MM.1S (cell line): ENCODE results near the gene PRKAR2B.

ENCODE experiments used
- EZH2 ChIP-seq: fragments of 300-600 bp; sonication (generic); optimal IDR thresholded peaks from 2 replicates; pipeline ENCODE3; 2017; ENCODE audit warnings: low read depth, mild to moderate bottlenecking, antibody characterized with exemption, low read length, mixed read lengths
- EZH2phosphoT487 ChIP-seq: fragments of 300-600 bp; sonication (generic); IDR thresholded peaks from 2 replicates; pipeline ENCODE4 v1.6.1; 2018; ENCODE audit warnings: antibody characterized with exemption, low read length
- TF ChIP-seq, protein P1 (sequence below): fragments of 300-600 bp; sonication (generic); IDR thresholded peaks from 2 replicates; pipeline ENCODE4 v1.5.1; 2016; ENCODE audit warnings: antibody characterized with exemption, low read length, mixed read lengths

DNA sequence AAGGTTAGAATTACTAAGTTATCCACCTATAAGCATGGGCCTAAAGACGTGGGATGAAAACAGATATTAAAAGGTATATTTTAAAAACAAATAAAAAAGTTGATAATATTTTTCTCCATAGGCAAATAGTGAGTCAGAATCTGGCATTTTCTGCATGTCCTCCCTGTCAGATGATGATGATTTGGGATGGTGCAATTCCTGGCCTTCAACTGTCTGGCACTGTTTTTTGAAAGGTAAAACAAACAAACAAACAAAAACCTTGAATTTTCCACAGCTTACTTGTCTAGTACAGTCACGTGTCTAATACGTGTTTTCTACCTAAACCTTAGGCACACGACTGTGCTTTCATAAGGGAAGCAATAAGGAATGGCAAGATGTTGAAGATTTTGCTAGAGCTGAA is 141.7 kb downstream of the PRKAR2B start:
- TF ChIP-seq EZH2 (no peak), EZH2phosphoT487 (no peak)
- TF ChIP-seq, protein P1, sequence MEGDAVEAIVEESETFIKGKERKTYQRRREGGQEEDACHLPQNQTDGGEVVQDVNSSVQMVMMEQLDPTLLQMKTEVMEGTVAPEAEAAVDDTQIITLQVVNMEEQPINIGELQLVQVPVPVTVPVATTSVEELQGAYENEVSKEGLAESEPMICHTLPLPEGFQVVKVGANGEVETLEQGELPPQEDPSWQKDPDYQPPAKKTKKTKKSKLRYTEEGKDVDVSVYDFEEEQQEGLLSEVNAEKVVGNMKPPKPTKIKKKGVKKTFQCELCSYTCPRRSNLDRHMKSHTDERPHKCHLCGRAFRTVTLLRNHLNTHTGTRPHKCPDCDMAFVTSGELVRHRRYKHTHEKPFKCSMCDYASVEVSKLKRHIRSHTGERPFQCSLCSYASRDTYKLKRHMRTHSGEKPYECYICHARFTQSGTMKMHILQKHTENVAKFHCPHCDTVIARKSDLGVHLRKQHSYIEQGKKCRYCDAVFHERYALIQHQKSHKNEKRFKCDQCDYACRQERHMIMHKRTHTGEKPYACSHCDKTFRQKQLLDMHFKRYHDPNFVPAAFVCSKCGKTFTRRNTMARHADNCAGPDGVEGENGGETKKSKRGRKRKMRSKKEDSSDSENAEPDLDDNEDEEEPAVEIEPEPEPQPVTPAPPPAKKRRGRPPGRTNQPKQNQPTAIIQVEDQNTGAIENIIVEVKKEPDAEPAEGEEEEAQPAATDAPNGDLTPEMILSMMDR: no peak
